ENCODE data around the gene SLC25A26. TPM values are rescaled to one million over a fixed set of nuclear protein-coding genes. Genes with fewer than 3 reads are reported as not detected.
"Not testable (repeated sequence)": the region's sequence is repeated elsewhere in the genome, so short reads cannot be mapped to it uniquely, and the experiment has no call there.

Gene SLC25A26
- total RNA-seq, 1 experiment from 2014 or later = 21.5 TPM

DNA sequence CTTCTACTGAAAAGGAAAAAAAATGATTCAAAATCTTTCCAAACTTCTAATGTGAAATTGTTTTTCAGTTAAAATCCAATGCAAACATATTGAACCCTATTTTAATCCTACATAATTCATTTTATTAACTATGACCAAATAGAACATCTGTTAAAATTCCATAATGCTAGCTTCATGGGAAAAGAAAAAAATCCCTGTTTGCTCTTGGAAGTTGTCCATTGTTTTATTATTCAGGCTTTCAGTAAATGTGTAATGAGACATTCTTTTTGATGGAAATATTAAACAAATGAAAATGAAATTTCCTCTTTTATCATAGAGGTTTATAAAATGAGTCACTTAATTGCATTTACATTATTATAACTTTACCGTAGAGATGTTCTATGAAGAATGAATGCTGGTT, 49.5 kb downstream of the SLC25A26 start:
- no peak for DNase-seq (ENCODE audit: low spot score)

DNA sequence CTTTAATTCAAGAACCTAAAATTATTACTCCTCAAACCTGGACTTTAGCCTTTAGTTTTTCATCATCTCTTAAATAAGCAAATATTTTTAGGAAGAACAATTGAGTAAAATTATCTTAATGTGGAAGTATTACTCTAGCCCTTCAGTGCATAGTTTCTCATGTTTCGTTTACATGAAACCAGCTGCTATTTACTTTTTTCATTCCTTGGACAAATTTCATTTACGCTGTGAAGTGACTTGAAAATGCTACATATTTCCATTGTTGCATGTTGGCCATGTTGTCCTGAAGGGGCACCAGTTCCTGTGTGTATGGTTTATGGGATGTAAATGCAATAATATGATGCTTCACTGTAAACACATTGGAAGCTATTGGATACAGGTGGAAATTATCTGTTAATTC, 49.9 kb downstream of the SLC25A26 start:
- DNase-seq (ENCODE audit: low spot score) = no peak

DNA sequence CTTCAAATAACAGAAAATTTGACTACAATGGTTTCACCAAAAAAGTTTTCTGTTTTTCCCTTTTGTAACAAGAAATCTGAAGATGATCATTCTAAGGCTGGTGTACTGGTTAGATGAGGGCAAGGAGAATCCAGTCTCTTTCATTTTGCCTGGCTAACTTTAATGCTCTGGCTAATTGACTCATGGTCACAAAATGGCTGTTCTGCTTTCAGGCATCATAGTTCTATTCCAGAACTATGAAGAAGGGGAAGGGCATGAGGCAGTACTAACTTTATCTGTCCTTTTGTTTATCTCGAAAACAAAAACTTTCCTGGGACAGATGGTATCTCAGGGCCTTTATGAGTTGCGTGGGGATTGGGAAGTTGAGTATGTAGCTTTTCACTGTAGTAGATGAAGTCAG, 50.4 kb downstream of the SLC25A26 start:
- no peak for DNase-seq (ENCODE audit: low spot score)

DNA sequence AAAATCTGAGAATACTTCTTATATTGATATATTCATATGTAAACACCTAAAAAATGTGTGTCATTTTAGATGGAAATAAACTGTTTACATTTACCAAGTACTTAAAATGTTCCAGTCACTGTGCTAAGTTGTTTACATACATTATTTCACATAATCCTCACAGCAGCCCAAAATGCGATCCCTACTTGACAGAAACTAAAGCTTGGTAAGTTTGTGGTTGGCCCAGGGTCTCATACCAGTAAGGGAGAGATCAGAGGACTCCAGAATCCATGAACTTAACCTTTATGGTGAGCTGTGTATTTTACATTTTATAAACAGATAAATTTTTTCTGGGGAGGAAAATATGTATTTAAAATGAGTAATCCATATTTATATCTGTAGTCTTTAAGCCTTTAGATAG, 51.2 kb downstream of the SLC25A26 start:
- no peak for DNase-seq (ENCODE audit: low spot score)

DNA sequence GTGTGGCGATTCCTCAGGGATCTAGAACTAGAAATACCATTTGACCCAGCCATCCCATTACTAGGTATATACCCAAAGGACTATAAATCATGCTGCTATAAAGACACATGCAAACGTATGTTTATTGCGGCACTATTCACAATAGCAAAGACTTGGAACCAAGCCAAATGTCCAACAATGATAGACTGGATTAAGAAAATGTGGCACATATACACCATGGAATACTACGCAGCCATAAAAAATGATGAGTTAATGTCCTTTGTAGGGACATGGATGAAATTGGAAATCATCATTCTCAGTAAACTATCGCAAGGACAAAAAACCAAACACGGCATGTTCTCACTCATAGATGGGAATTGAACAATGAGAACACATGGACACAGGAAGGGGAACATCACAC, 54.0 kb downstream of the SLC25A26 start:
- DNase-seq (ENCODE audit: low spot score) = not testable (repeated sequence)

DNA sequence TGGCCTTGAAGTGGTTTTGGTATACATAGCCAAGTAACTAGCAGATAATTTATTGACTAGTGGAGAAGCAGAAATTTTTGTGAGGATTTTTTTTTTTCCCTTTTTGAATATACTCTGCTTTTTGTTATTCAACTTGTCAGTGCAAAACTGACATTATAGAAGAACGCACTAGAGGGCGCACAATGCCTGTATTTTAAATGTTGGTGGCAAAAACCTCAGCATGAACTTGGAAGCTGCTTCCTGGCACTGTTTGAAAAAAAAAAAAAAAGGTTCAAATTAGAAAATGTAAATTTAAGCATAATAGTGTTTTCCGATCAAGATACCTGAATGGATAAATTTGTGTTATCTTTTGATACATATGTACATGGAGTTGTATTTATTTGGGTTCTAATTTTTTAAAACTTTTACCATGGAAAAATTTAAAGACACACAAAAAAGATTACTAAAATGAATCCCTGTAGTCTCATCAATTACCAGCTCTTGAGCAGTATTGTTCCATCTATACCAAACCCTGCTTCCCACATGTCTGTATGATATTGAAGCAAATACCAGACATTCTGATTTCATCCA, 56.0 kb downstream of the SLC25A26 start:
- peak; percentile 52 for DNase-seq (ENCODE audit: low spot score)

DNA sequence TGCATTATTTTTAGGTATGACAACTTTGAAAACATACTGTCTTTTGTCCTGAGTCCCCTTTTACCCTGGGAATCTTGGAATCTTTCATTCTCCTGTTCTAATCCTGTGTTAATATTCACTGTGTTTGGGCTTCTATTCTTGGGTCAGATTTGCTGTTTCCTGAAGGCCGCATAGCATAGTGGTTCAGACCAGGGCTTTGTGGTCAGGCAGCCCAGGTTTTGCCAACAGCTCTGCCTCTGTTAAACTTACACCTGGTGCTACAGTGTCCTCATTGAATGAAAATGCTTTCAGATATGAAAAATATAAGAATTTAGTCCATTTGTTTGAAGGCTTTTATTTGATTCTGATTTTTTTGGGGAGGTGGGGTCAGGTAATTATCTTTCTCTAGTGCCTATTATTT, 58.4 kb downstream of the SLC25A26 start:
- DNase-seq (ENCODE audit: low spot score) = no peak

DNA sequence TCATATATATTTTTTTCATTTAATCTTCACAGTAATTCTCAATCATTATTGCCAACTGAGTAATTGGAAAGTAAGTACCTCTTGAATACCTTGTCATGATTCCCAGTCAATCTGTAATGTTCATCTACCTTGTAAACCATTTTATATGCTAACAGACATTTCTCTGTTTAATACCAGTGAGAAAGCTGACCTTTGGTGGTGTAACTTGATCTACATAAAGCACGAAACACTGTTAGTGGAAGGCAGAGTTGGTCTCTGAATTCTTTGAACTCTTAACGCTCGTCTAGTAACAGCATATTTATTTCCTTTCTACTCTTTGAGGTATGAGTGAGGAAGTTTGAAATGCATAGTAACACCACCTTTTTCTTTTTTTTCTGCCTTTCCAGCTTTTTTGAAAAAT, 59.5 kb downstream of the SLC25A26 start:
- no peak for DNase-seq (ENCODE audit: low spot score)

DNA sequence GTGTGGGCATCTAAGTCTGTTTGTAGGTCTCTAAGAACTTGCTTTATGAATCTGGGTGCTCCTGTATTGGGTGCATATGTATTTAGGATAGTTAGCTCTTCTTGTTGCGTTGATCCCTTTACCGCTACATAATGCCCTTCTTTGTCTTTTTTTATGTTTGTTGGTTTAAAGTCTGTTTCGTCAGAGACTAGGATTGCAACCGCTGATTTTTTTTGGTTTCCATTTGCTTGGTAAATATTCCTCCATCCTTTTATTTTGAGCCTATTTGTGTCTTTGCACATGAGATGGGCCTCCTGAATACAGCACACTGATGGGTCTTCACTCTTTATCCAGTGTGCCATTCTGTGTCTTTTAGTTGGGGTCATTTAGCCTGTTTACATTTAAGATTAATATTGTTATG, 71.1 kb downstream of the SLC25A26 start:
- not testable (repeated sequence) for DNase-seq (ENCODE audit: low spot score)

DNA sequence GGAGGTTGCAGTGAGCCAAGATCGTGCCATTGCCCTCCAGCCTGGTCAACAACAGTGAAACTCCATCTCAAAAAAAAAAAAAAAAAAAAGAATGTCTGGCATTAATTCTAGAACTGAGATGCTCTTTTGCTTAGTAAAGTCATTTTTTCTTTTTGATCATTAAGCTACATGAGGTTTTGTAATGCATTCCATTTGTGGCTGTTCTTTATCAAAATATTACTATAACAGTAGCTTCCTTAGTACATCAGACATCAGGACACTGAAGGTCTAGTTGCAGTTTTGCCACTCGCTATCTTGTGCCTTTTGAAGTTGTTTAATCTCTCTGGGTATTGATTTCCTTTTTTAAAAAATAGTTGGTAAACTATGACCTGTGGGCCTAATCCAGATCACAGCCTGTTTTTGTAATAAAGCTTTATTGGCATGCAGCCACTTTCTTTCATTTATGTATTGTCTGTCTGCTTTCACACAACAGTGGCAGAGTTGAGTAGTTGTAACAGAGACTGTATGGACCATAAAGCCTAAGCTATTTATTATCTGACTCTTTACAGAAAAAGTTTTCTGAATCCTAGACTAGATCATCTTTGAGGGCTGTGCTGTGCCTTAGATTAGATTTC, 76.6 kb downstream of the SLC25A26 start:
- no peak for DNase-seq (ENCODE audit: low spot score)

DNA sequence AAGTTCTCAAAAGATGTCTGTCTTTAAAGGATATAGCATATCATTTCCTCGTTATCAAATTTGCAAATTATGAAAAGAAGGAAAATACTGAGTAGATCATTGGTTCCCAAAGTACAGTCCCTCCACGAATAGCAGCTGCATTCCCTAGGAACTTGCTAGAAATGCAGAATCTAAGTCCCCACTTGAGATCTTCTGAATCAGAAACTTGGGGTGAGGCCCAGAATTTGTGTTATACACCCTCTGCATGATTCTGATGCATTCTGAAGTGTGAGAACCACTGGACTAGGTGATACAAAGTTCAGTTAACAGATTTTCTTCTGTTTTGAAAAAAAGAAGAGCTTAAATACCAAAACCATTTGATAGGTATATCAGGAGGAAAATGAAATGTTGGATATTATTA, 77.1 kb downstream of the SLC25A26 start:
- DNase-seq (ENCODE audit: low spot score) = peak; percentile 11

DNA sequence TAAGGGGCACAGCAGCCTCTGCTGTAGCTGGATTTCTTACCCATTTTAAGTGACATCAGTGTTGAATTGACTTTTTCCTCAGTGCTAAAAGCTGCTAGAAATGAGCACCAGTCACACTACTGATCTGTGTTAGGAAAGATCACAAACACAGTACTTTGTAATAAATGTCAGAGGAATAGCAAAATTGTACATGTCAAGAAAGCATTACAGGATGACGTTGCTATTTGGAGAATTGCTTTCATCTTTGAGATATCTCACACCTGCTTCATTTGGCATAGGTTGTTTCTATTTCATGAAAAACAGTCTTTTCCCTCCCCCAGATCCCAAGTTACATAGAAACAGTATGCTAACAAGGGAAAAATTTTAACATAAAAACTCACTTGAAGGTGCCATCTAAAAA, 77.8 kb downstream of the SLC25A26 start:
- no peak for DNase-seq (ENCODE audit: low spot score)

DNA sequence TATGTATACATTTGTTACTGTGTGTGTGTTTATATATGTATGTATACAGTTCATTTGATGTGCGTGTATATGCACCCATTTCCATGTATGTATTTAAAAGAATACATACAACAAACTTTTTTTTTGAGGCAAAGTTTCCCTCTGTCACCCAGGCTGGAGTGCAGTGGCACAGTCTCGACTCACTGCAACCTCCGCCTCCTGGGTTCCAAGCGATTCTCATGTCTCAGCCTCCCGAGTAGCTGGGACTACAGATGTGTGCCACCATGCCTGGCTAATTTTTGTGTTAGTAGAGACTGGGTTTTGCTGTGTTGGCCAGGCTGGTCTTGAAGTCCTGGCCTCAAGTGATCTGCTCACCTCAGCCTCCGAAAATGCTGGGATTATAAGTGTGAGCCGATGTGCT, 78.3 kb downstream of the SLC25A26 start:
- DNase-seq (ENCODE audit: low spot score) = not testable (repeated sequence)

DNA sequence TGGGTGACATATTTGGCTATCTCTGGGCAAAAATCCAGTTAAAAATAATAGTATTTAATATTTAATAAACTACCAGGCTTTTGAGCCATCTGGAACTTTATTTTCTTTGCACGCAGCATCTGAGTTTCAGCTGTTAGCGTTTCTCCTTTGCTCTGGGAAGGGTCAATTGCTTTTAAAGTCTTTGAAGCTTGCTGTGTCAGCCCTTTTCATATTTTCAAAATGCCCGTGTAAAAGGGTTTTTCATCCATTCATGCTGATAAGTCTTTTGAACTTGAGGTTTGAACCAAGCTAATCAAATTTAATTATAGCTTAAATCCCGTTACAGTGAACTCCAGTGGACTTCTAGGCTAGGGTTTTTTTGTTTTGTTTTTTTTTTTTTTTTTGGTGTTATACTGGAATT, 79.1 kb downstream of the SLC25A26 start:
- DNase-seq (ENCODE audit: low spot score) = no peak

DNA sequence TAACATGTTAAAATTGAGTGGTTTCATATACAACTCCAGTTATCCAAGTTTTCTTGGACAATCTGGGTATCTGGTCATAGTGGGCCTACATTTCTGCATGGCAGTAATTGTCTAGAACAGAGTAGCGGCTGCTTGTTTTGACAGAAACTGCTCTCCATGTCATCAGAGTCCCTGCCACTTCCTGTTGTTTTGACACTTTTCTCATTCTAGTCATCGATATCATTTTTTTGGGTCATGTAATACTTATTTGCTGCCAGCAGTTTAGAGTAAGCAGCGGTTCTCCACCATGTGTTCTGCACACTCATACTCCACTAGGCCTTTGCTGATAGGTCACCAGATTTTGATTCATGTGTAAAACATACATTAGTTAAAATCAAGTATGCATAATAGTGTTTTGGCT, 81.5 kb downstream of the SLC25A26 start:
- DNase-seq (ENCODE audit: low spot score) = no peak

DNA sequence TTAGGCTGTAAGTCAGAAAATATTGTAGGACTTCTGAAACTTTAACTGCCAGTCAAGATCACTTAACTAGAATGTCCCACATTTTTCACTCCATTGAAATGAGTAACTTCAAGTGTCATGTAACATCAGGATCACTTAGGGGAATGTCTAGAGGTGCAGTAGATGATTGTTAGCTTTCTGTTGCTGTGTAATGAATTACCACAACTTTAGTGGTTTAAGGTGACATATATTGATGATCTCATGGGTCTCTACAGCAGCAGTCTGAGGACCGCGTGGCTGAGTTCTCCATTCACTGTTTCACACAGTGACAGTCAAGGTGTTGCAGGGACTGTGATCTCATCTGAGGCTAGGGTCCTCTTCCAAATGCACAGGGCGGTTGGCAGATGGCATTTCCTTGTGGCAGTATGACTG, 82.7 kb downstream of the SLC25A26 start:
- no peak for DNase-seq (ENCODE audit: low spot score)

DNA sequence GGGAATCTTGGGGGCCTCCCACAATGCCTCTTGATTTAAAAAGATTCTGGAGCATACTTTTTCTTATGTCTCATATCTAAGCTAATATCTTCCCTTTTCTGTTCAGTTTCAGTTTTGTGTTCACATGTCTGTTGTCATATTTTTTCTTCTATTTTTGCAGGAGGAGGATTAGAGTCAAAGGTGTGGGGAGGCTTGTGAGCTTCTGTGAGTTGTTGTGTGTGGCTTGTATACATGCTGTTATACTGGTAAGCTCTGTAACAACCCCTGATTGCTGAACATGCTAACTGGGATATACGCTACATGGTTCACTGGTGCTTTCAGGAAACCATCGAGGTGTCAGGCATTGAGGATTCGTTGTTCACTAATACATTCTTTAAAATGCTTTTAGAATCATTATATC, 83.5 kb downstream of the SLC25A26 start:
- DNase-seq (ENCODE audit: low spot score) = no peak

DNA sequence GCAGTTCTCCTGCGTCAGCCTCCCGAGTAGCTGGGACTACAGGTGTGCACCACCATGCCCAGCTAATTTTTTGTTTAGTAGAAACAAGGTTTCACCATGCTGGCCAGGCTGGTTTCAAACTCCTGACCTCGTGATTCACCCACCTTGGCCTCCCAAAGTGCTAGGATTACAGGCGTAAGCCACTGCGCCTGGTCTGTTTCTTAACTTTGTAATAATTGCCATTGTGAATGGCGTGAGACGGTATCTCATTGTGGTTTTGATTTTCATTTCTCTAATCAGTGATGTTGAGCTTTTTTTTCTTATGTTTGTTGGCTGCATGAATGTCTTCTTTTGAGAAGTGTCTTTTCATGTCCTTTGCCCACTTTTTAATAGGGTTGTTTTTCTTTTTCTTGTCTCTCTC, 85.3 kb downstream of the SLC25A26 start:
- DNase-seq (ENCODE audit: low spot score) = not testable (repeated sequence)

DNA sequence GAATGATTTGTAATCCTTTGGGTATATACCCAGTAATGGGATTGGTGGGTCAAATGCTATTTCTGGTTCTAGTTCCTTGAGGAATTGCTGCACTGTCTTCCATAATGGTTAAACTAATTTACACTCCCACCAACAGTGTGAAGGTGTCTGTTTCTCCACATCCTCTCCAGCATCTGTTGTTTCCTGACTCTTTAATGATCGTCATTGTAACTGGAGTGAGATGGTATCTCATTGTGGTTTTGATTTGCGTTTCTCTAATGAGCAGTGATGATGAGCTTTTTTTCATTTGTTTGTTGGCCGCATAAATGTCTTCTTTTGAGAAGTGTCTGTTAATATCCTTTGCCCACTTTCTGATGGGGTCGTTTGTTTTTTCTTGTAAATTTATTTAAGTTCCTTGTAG, 86.2 kb downstream of the SLC25A26 start:
- DNase-seq (ENCODE audit: low spot score) = not testable (repeated sequence)

DNA sequence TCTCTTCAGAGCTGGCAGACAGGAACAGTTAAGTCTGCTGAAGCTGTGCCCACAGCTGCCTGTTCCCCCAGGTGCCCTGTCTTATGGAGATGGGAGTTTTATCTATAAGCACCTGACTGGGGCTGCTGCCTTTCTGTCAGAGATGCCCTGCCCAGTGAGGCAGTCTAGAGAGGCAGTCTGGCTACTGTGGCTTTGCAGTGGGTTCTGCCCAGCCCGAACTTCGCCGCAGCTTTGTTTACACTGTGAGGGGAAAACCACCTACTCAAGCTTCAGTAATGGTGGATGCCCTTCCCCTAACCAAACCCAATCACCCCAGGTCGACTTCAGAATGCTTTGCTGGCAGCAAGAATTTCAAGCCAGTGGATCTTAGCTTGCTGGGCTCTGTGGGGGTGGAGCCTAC, 91.2 kb downstream of the SLC25A26 start:
- no peak for DNase-seq (ENCODE audit: low spot score)

DNA sequence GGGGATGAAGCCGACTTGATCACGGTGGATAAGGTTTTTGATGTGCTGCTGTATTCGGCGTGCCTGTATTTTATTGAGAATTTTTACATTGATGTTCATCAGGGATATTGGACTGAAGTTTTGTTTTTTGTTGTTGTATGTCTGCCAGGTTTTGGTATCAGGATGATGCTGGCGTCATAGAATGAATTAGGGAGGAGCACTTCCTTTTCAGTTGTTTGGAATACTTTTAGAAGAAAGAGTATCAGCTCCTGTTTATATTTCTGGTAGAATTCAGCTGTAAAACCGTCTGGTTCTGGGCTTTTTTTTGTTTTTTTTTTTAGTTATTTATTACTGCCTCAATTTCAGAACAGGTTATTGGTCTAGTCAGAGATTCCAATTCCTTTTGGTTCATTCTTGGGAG, 93.7 kb downstream of the SLC25A26 start:
- DNase-seq (ENCODE audit: low spot score) = no peak

DNA sequence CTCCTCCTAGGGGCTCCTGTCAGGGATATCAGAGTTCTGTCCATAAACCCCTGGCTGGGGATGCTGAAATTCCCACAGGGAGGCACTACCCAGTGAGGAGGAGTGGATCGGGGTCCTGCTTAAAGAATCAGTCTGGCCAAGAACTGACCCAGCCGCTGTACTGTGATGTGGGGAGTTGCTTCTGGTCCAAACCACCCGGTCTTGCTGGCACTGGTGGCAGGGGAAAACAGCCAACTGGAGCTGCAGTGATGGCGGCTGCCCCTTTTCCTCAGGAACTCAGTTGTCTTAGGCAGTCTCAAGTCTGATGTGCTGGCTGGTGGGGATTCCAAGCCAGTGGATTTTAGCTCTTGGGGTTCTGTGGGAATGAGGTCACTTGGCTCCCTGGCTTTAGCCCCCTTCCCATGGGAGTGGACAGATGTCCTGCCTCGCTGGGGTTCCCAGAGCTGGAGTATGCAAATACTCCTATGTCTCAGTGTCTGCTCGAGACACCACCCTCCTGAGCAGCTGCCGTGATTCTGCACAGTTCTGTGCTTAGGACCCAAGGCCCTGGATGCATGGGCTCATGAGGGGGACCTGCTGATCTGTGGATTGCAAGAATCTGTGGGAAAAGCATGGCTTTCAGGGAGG, 97.1 kb downstream of the SLC25A26 start:
- DNase-seq (ENCODE audit: low spot score) = no peak

DNA sequence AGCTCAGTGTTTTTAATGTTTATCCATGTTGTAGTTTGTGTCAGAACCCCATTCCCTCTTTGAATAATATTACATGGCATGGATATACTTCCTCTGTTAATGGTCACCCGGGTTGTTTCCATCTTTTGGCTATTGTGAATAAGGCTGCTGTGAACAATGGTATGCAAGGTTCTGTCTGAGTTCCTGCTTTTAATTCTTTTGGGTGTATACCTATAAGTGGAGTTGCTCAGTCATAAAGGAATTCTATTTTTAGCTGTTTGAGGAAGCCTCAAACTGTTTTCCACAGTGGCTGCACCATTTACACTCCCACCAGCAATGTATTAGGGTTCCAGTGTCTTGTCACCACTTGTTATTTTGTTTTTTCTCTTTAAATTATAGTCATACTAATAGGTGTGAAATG, 99.6 kb downstream of the SLC25A26 start:
- DNase-seq (ENCODE audit: low spot score) = no peak

DNA sequence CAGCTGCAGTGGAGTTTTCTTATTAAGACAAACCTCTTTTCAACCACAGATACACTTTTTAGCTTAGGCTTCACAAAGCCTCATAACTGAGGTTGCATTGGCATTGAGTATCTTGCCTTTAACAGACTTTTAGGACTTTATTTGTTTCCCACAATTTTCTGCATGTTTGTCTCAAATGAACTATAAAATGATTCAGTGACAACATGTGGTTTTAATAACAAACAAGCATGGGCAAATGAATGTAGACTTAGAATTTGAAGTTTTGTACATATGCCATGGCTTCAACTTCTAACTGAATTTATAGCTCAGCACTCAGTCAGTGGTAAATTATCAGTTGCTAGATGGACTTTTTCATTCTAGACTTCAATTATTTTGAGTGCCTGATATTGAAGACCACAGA, 101.6 kb downstream of the SLC25A26 start:
- no peak for DNase-seq (ENCODE audit: low spot score)

Data from A172 (cell line).